Activated CD8-positive, alpha-beta T cell treated with anti-CD3 and anti-CD28 coated beads for 36 hours (primary cell): ENCODE data around the gene ZNF747. TPM values are rescaled to one million over a fixed set of nuclear protein-coding genes. Genes with fewer than 3 reads are reported as not detected.

ENCODE experiments used
- ATAC-seq: fragments of 200-7000 bp; cut with Tn5 transposase; one replicate; pipeline ENCODE4 v1.10.0; 2021; ENCODE audit warnings: mild to moderate bottlenecking, moderate library complexity
- CTCF ChIA-PET: fragments of 350-600 bp; sonication (Branson Sonifier 250); formaldehyde crosslinking; loops from one replicate; lab custom pipeline; 2021; ENCODE audit warnings: antibody characterized with exemption; lab: Charles Lee
- POLR2A ChIA-PET: fragments of 350-600 bp; sonication (Branson Sonifier 250); formaldehyde crosslinking; loops from one replicate; lab custom pipeline; 2021; ENCODE audit warnings: antibody characterized with exemption; lab: Charles Lee
- DNase-seq: peaks from one replicate; pipeline ENCODE4 v3.0.0-alpha.2; 2020
- H3K27ac Mint-ChIP-seq: one replicate; pipeline ENCODE4 v1.8.0; 2021; ENCODE audit warnings: mild to moderate bottlenecking, mixed read lengths
- H3K27me3 Mint-ChIP-seq: one replicate; pipeline ENCODE4 v1.8.0; 2021; ENCODE audit warnings: mixed read lengths
- H3K36me3 Mint-ChIP-seq: one replicate; pipeline ENCODE4 v1.8.0; 2021; ENCODE audit warnings: low read depth, mixed read lengths
- H3K4me1 Mint-ChIP-seq: one replicate; pipeline ENCODE4 v1.8.0; 2021; ENCODE audit warnings: low read depth, mixed read lengths
- H3K4me3 Mint-ChIP-seq: one replicate; pipeline ENCODE4 v1.8.0; 2021; ENCODE audit warnings: mild to moderate bottlenecking, moderate library complexity, mixed read lengths
- H3K9me3 Mint-ChIP-seq: one replicate; pipeline ENCODE4 v1.8.0; 2021; ENCODE audit warnings: mixed read lengths
- CTCF ChIP-seq: fragments of 200-600 bp; IDR thresholded peaks from one replicate; pipeline ENCODE4 v1.8.0; 2022; ENCODE audit warnings: antibody characterized with exemption, mild to moderate bottlenecking
- intact Hi-C: fragments of 100-400 bp; cut with micrococcal nuclease; formaldehyde crosslinking; loops from one replicate; pipeline ENCODE4 v1.10.0; 2022
- total RNA-seq, 2 experiments: library from RNA; stranded (reverse); gene quantifications; one replicate each; pipeline ENCODE4 v1.2.3, GENCODE V29; 2021

ZNF747 gene
- total RNA-seq, 2 experiments from 2014 or later, result 6.7 to 7.9 TPM

GRCh38 chr16:30558789-30559377, 24.2 kb upstream of the ZNF747 start:
- Mint-ChIP-seq H3K36me3 (peaks cover 20% of the 10 kb centered on the region), H3K4me1 (peaks cover 34% of the 10 kb centered on the region), H3K27ac (peak overlapping the region; percentile 94), H3K4me3 (peak overlapping the region; percentile 88), H3K27me3 (no peaks in the 10 kb centered on the region), H3K9me3 (no peaks in the 10 kb centered on the region)
- intact Hi-C loops, result loop anchor here (1.0 to 10.0 kb wide), 2 partner anchors 24 to 464 kb away; partner anchors contain the start of genes TBX6 and YPEL3
- ChIA-PET CTCF (interaction anchor here (0.6 to 4.2 kb wide), 14 partner anchors 9 to 187 kb away, joined by 3 to 18 read pairs (median 4); partner anchors contain the start of genes DCTPP1, ZNF688, ZNF747 and ZNF785), POLR2A (interaction anchor here (0.6 to 3.4 kb wide), 8 partner anchors 9 to 67 kb away, joined by 3 to 42 read pairs (median 8); partner anchors contain the start of genes ZNF688, ZNF747 and ZNF785)
- no peak for DNase-seq
- no peak for TF ChIP-seq CTCF
- no peak for ATAC-seq

GRCh38 chr16:30557957-30558788, 23.5 kb upstream of the ZNF747 start, which contains the start of gene ZNF764:
Gene ZNF764 (minus strand): TSS chr16:30558374. CDS start chr16:30558182, 192 bp downstream.
- no peak for TF ChIP-seq CTCF
- peak; percentile 96 for ATAC-seq
- Mint-ChIP-seq H3K9me3 (no peaks in the 10 kb centered on the region), H3K4me1 (peaks cover 41% of the 10 kb centered on the region), H3K27ac (peak within 1 kb of the TSS; percentile 94), H3K36me3 (peaks cover 27% of the 10 kb centered on the region), H3K4me3 (peak within 1 kb of the TSS; percentile 88), H3K27me3 (no peaks in the 10 kb centered on the region)
- CTCF ChIA-PET, result interaction anchor here (0.6 to 4.2 kb wide), 17 partner anchors 10 to 187 kb away, joined by 3 to 18 read pairs (median 4); partner anchors contain the start of genes DCTPP1, ZNF688, ZNF747 and ZNF785
- POLR2A ChIA-PET, result interaction anchor here (0.6 to 3.4 kb wide), 14 partner anchors 9 to 66 kb away, joined by 3 to 42 read pairs (median 5); partner anchors contain the start of genes ZNF688, ZNF747 and ZNF785
- intact Hi-C loops, result loop anchor here (1.0 to 10.0 kb wide), 2 partner anchors 23 to 463 kb away; partner anchors contain the start of genes TBX6 and YPEL3
- peak; percentile 99 for DNase-seq

GRCh38 chr16:30557707-30557956, 23.0 kb upstream of the ZNF747 start:
- CTCF ChIA-PET, result interaction anchor here (1.1 to 4.2 kb wide), 12 partner anchors 11 to 128 kb away, joined by 3 to 18 read pairs (median 4); partner anchors contain the start of genes DCTPP1, ZNF688 and ZNF747
- H3K9me3 Mint-ChIP-seq, result no peaks in the 10 kb centered on the region
- peak overlapping the region; percentile 88 for H3K4me3 Mint-ChIP-seq
- no peak for TF ChIP-seq CTCF
- intact Hi-C loops, result loop anchor here (10.0 kb wide), 1 partner anchor 463 kb away; the partner anchor contains the start of genes TBX6 and YPEL3
- DNase-seq, result no peak
- no peaks in the 10 kb centered on the region for H3K27me3 Mint-ChIP-seq
- H3K27ac Mint-ChIP-seq, result peak overlapping the region; percentile 94
- peaks cover 47% of the 10 kb centered on the region for H3K4me1 Mint-ChIP-seq
- peaks cover 32% of the 10 kb centered on the region for H3K36me3 Mint-ChIP-seq
- no peak for ATAC-seq
- POLR2A ChIA-PET, result interaction anchor here (0.6 to 3.4 kb wide), 11 partner anchors 8 to 574 kb away, joined by 3 to 42 read pairs (median 6); partner anchors contain the start of genes ZNF688, ZNF747 and ZNF785

GRCh38 chr16:30556125-30556473, 21.4 kb upstream of the ZNF747 start:
- peak overlapping the region; percentile 60 for H3K27ac Mint-ChIP-seq
- ATAC-seq, result no peak
- no peak for TF ChIP-seq CTCF
- POLR2A ChIA-PET, result interaction anchor here (0.7 to 3.2 kb wide), 3 partner anchors 11 to 1711 kb away, joined by 3 to 42 read pairs (median 6); partner anchors contain the start of gene ZNF747
- intact Hi-C loops, result loop anchor here (10.0 kb wide), 1 partner anchor 461 kb away; the partner anchor contains the start of genes TBX6 and YPEL3
- H3K36me3 Mint-ChIP-seq, result peaks cover 39% of the 10 kb centered on the region
- CTCF ChIA-PET, result interaction anchor here (1.3 to 4.2 kb wide), 2 partner anchors 21 to 29 kb away, joined by 3 to 18 read pairs; partner anchors contain the start of gene ZNF747
- no peaks in the 10 kb centered on the region for H3K27me3 Mint-ChIP-seq
- no peaks in the 10 kb centered on the region for H3K9me3 Mint-ChIP-seq
- H3K4me3 Mint-ChIP-seq, result peak overlapping the region; percentile 88
- peaks cover 55% of the 10 kb centered on the region for H3K4me1 Mint-ChIP-seq
- no peak for DNase-seq
